IMR-90 (cell line): ENCODE data around the gene NR1D2.

Experiments
- CTCF ChIP-seq: conservative IDR thresholded peaks from 2 replicates; pipeline ENCODE4 v1.5.1; 2012; ENCODE audit warnings: mild to moderate bottlenecking, low read depth, low read length, improper control_type of control experiment
- ELK1 ChIP-seq: fragments of 150-350 bp; IDR thresholded peaks from 2 replicates; pipeline ENCODE4 v1.6.1; 2016; ENCODE audit warnings: low read depth, mild to moderate bottlenecking, low read length, moderate library complexity, borderline replicate concordance
- MAZ ChIP-seq: IDR thresholded peaks from 2 replicates; pipeline ENCODE4 v1.6.1; 2012; ENCODE audit warnings: low read depth, mild to moderate bottlenecking, low read length, improper control_type of control experiment, moderate library complexity, borderline replicate concordance
- NFE2L2 ChIP-seq: fragments of 150-350 bp; IDR thresholded peaks from 2 replicates; pipeline ENCODE4 v1.6.1; 2016; ENCODE audit warnings: low read depth, mild to moderate bottlenecking, low read length
- POLR2A ChIP-seq: IDR thresholded peaks from 2 replicates; pipeline ENCODE4 v1.6.1; 2012; ENCODE audit warnings: mild to moderate bottlenecking, low read depth, low read length
- RAD21 ChIP-seq: IDR thresholded peaks from 2 replicates; pipeline ENCODE4 v1.6.1; 2012; ENCODE audit warnings: low read length, improper control_type of control experiment

DNA sequence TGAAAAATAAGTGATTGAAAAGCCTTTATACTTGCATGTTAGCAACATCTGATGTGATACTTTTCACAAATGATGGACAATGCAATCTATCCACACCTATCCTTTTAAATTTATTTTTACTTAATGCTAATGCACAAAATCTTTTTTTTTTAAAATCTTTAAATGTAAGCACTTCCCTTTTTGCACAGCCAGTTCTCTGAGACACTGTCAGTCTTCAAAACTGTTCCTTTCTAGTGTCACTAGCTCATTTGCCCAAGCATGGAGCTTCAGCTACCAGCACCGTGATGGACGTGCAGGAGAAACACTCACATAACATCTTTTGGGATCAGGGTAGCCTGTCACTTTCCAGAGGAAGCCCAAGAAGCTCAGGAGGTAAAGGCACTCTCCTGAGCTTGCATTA, 50.1 kb downstream of the NR1D2 start:
- TF ChIP-seq NFE2L2 (no peak), POLR2A (no peak), CTCF (no peak), MAZ (no peak), ELK1 (no peak), RAD21 (no peak)
